HG03045 (cell line): Measurements from ENCODE around the gene PAX8.

Experiments used
- ATAC-seq: cut with Tn5 transposase; IDR thresholded peaks from one replicate; pipeline ENCODE4 v1.9.1; 2021; ENCODE audit warnings: mild to moderate bottlenecking, moderate library complexity; ENCODE audit not compliant: unreplicated experiment

PAX8 gene

DNA sequence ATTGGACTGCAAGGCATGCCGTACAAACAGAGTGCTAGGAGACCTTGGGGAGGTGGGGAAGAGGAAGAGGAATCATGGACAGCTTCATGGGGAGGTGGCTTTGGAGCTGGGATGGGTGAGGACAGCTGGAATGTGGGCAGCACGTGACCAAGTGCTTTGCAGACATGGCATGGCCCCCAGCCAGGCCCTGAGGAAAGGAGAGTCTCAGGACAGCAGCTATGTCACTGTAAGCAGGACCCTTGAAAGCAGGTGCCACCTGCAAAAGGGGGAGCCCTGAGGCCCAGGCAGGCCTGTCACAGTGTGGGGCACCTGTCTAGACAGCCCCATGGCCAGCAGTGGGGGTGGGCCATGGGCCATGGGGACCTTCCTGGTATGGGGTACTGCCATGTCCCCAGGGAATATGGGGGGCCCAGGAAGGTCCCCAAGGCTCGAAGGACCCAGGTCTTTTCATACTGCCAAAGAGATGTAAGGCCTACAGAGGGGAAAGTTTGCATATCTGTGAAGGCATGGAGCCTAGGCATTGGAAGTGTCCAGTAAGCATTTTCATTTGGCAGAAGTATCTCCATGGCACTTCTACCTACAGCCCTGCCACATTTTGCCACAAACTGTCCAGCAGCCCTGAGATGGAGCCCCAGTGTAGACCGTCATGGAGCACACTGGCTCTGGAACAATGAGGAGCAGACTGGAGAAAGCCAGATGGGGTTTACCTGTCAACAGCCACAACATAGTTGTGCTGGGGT lies 9.9 kb downstream of the PAX8 start:
- ATAC-seq, result no peak

DNA sequence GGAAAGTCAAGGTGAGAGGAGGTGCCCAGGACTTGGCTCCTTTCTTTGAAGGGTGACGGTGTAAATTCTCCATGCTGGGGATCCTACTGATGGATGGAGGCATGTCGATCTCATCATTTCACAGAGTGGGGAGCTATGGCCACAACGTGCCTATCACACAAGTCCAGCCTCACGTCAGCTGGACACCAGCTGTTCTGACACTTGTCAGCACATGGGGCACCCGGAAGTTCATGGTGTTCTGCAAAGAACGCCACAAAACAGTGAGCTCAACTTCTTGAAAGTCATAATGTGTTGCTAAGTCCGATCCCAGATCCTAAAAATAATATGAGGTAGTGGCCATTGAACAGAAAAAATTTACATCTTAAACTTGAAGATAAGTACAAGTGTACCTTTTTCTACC lies 12.3 kb downstream of the PAX8 start:
- no peak for ATAC-seq

DNA sequence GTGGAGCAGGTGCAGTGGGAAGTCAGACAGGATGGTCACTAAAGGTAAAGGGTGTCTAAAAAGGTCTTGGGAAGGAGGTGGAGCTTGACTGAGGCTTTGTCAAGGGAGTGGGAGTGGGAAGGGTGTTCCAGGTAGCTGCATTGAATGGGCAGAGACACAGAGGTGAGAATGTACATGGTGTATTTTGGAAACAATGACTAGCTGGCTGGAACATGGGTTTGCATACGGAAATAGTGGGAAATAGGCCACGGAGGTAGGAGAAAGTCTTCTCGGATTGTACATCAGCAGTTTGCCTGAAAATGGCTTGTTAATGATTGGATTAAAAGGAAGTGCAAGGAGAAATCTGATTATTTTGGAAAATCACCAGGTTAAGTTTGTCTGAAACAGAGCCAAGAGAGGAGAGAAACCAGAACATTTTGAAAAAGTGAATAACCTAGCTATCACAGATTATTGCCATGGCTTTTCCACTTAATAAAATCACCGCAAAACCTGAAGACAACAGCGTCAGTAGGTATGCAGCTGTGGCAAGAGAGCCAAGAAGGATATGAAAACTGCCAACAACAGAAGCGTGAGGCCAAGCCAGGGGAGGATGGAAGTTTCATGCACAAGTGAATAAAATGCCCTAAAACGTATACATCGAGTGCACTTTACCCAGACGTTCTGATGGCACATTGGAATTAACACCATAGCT lies 13.9 kb downstream of the PAX8 start:
- no peak for ATAC-seq

DNA sequence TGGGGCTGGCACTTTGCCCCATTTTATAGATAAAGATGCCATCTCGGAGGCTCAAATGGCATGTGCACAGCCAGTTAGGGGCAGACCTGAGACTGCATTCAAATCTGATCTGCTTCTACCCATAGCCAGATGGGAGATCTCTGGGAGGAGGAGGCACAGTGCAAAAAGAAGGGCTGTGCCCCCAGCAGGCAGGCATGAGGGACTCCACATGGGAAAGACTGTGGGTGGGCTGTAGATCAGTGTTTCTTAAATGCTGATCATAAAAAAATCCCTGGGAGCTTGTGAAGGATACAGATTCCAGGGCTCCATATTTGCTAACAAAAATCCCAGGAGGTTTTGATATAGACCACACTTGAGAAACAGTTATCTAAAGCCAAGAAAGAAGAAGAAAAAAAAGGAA lies 15.2 kb downstream of the PAX8 start:
- ATAC-seq, result no peak

DNA sequence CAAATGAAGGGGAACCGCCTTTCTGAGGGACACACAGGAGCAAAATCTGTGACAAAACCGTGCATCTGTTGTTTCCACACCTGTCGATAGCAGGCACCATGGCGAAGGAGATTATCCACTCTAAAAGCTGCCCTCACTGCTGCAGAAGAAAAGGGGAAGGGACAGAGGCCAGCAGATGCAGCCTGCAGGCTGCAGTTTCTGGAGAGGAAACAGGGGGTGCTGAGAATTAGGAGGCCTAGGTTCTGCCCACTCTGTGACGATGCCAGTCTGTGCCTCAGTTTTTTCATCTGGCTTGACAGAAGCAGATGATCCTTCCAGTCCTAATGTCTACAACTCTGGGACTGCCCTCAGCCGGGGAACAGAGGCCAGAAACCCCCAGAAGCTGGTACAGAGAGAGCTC lies 17.7 kb downstream of the PAX8 start:
- ATAC-seq, result no peak

DNA sequence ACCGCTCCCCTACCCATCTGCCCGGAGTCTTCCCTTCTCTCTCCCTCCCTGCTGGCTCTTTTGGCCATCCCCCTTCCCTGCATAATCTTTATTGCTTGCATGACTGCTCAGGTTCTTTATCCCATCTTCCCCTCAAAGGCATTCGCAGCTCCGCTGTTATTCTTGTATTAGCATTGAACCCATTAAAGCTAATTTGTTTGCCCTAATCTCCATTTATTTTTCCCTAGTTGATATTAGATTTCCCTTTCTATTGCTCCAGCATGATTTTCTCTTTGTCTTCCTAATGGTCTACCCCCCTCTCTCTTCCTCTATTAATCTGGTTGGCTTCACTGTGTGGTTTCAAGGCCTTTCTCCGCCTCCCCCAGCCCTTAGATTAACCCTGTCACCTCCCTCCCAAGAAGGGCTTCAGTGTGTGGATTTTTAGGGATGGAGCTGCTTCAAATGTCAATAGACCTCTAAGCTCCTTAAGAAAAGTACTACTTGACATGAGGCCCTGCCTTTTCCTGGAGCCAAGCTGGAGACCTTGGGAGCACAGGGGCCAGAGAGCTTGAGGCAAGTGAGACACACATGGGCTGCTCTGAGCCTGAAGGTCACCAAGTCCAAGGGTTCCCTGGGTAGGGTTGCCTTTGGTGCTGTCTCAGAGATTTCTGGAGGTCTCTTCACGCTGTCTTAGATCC lies 20.1 kb downstream of the PAX8 start:
- no peak for ATAC-seq

DNA sequence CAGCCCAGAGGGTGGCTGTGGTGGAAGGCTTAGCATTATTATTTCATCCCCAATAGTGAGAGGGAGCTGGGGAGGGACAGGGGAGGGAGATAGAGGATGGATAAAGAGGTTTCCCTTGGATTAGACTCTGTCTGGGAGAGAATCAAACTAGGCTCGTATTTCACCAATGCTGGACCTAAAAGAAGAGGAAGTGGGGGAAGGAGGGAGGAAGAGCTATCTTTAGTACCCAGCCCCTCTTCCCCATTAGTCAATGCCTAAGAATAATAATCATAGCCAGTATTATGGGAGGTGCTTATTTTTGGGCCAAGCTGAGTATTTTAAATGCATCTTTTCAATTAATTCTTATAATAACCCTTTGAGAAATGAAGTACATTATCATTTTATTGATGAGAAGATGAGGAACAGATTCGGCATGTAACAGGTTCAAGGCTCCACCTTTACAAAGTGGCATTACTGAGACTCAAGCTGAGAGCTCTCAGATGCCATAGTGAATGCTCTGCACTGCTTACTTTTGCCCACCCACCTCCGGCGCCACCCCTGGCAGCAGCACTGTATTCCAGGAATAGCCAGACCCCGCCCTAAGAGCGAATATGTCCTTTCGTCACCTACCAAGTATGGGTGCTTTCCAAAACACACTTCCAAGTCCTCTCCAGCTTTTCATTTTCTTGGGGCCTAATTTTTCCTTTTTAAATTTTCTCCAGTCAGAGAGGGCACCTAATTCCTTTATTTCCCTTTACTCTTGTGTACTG lies 21.0 kb downstream of the PAX8 start:
- no peak for ATAC-seq

DNA sequence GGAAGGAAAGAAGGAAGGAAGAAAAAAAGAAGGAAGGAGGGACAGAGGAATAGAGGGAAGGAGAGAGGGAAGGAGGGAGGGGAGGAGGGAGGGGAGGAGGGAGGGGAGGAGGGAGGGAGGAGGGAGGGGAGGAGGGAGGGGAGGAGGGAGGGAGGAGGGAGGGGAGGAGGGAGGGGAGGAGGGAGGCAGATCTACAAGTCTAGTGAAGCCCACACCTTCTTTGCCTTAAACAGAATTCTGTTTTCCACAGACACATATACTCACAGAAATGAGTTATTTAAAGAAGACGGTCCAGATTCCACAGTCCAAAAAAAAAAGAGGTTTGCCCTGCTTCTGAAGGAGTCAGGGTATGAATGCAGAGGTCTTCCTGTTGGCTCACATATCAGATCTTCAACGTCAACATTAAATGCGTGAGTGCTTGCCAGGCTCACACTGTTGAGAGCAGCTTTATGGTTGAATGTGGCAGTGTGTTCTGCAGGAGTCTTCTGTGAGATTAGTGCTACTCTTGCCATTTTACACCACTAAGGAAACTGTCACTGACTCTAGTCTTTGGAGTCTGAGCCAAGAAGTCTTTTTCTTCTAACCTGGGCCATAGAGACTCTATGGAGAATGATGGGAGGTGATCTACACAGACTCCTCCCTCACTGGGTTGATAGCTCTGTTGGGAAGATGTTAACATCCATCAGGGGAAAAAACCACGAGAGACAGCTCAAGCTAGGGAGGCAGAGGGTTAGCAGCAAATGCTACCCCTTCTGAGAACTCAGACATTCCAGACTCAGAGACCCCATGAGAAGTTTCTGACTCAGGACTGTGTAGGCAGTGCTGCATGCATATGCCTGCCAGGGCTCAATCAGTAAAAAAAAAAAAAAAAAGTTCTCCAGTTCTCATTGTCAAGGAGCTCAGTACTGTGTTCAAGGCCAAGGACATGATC lies 23.3 kb downstream of the PAX8 start:
- ATAC-seq, result no peak

DNA sequence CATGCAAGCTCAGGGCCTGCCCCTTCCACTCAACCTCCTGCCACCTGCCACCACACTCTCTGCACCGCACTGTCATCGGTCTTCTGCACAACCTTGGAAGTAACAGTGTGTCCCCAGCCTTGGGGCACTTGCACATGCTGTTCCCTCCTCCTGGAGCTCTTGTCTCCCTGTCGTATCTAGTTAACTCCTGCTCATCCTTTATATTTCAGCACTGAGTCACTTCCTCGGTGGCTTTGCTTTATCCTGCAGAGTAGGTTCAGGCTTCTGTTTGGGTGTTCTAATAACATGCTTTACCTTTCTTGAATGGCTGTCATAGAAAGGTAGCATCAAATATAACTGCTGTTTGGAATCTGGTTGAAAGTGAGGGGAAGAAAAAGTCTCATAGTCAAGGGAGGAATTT lies 25.3 kb downstream of the PAX8 start:
- ATAC-seq, result no peak

DNA sequence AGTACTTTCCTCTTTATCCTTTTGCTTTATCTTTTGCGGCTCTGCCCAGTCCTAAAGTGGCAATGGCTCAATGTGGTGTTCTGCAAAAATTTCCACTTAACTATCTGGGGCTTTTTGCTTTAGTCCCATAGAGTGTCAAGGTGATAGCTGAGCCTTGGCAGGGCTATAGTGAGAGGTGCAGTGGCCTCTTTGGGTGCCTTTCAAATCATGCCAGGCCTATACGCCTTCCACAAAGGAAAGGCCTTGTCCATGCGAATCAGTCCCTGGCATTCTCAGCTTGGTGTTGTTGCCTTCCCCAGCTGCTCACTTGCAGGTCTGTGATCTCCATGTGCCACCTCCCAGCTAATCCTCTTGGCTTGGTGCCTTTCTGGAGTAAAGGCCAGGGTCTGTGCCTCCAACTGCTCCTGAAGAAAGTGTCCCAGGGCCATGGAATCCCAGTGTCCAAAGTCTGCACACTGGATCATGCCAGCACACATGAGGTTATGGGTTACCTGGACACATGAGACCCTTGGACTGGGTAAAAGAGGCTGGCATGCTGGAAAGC lies 26.6 kb downstream of the PAX8 start:
- no peak for ATAC-seq

DNA sequence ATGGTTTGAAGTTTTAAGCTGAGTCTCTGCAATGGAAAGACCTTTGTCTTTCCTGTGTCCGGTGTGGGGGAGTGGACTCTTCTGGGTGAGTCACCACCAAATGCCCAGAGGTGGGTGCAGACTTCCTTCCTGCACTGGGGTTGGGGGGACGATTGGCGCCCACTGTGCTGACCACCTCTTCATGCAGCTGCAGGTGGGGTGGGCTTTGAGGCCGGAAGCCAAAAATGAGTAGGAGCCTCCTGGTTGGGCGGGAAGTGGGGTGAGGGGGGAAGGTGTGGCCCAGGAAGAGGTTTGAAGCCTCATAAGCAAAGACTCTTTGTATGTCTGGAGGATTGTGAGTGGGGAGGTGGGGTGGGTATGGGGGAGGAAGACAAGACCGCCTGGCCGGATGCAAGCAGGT lies 27.6 kb downstream of the PAX8 start:
- ATAC-seq, result no peak

DNA sequence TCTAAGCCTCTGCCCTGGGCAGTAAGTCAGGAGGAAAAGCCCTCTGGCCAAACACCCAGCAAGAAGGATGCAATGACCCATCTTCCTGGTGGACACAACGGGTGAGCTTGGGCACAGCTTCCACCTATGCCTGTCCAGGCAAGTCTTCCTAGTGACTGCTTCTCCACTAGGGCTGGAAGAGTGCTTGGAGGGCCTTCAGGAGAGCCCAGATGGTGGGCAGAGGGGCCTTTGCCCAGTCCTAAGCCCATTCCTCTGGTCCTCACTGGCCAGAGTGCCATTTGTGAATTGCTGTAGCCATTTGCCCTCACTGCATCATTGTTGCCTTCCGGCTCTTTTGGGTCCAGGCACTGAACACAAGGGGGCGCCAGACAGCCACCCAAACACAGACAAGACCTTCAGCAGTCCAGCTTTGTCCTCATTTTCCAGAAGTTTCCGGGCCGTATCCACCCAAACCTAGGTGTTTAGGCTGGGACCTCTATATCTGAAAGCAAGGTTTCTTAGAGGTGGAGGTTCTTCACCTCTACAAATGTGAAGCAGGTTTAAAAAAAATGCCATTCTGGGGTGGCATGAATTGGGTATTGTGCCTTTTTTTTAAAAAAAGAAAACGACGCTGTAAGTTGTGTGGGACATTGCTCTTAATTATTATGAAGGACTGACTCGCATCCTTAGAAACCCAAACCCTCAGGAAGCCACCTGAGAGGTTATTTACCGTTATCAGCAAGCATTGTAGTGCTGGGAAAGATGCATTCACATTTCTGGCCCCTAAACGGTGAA lies 29.5 kb downstream of the PAX8 start:
- no peak for ATAC-seq

DNA sequence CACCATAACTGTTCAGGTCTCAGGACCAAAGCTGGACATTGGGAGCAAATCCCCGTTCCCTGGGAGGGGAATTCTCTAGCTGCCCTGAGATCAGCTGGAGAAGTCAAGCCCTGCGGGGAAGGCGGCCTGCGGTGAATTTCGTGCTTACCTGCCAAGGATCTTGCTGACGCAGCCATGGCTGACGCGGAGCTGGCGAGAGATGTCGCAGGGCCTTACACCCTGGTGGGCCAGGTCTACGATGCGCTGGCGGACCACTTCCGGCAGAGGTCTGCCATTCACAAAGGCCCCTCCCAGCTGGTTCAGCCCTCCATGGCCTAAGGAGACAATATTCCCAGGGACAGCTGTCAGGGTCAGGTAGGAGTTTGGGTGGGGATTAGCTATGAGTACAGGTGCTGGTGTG lies 32.1 kb downstream of the PAX8 start:
- no peak for ATAC-seq

DNA sequence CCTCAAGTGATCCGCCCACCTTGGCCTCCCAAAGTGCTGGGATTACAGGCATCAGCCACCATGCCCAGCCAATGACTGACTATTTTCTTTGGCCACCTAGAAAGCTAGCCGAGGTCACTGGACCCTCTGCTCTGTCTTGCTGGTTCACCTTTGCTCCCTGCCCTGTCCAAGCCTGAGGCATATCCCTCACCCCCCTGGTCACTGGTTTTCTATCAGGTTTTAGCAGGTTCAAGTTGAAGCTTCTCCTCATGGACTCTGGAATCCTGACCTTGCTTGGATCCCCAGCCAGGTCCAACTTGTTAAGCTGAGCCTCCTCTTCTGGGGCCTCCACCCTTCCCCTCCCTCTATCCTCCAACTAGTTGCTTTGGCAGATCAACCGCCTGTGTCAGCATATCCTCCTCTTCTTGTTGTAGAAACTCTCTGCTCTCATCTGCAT lies 33.4 kb downstream of the PAX8 start:
- ATAC-seq, result no peak

DNA sequence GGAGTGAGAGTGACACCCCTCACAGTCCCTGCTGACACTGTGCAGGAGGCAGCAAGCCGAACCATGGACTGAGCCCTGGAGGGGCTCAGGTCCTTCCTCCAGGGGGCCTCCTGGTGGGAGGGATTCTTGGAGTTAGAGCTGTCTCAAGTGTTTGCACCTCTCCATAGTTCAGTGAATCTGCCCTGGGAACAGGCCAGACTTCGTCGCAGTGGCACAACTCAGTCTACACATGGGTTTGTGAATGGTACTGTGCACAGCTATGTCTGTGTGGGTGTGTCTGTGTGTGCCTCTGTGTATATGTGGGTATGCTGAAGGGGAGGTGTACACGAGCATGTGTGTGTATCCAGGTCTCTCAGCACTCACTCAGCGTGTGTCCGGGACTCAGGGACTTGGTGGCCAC lies 36.4 kb downstream of the PAX8 start:
- no peak for ATAC-seq

DNA sequence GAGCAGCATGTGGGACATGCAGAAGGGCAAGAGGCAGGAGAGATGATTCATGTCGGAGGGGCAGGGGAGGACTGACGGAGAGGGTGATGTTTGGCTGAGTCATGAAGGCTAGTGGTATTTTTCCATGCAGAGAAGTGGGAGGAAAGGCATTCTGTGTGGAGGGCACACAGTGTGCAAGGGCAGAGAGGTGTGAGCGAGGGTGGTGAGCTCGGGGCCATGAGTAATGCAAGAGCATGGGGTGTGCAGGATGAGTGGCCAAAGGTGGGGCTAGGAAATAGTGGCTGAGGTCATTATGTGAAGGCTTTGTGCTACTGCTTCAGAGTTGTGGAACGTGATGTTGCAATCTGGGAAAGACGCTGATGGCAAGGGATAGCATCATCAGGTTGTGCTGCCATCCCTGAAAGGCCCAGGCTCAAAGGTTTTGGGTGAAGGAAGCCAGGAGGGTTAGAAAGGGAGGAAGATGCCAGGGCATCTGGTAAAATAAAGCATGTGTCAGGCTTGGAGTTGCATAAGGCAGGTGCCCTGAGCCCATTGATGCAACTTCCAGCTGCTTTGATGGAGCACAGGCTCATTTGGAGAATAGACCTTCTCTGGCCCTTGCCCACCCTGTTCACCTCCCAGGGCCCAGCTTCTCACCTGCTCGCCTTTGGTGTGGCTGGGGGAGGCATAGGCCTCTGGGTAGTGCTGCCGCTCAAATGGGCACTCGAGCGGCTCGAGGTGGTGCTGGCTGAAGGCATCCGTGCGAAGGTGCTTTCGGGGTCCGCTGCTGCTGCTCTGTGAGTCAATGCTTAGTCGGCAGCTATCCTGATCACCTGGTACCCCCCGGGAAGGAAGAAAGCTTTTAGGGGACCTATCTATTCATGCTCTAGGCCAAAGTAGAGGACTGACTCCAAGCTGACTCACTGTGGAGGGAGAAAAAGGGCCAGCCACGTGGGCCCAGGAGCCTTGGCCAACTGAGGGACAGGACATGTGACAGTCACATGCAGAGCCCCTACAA lies 37.5 kb downstream of the PAX8 start:
- no peak for ATAC-seq

DNA sequence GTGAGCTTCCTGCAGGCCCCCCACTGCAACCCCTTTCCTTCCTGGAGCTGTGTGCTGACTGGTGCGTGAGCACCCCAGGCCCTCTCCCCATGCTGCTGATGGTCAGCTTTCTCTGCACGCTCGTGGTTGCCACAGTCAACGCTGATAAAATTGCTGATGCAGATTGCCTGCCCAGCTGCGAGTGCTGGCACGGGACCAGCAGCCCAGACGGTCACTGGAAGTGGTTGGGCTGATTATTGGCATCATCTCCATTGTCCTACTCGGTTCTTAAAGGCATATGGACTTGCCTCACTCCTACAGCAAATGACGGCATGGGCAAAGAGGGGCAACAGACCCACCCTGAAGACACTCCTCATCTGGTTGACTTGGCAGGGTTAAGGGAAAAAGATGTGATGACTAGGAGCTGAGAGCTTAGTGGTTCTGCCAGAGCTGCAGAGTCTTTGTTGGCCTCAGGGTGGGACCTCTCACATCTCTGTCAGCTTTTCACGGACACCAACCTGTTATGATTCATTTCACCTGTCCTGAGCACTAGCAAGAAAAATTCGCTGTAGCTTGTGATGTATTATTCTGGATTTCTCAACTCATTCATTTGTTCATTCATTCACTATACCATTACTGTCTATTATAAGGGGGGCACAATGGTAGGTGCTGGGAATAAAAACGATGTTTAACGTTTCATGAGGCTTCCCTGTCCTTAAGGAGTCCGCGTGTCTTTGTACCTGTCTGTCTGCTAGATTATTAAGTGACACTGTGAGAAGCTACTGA lies 38.4 kb downstream of the PAX8 start:
- ATAC-seq, result no peak
